Measurements from ENCODE around the gene SVOP.
A peak's percentile ranks its signal among the peaks of the same experiment; 100 is the strongest.
"Not testable (repeated sequence)": the region's sequence is repeated elsewhere in the genome, so short reads cannot be mapped to it uniquely, and the experiment has no call there.

SVOP gene

DNA sequence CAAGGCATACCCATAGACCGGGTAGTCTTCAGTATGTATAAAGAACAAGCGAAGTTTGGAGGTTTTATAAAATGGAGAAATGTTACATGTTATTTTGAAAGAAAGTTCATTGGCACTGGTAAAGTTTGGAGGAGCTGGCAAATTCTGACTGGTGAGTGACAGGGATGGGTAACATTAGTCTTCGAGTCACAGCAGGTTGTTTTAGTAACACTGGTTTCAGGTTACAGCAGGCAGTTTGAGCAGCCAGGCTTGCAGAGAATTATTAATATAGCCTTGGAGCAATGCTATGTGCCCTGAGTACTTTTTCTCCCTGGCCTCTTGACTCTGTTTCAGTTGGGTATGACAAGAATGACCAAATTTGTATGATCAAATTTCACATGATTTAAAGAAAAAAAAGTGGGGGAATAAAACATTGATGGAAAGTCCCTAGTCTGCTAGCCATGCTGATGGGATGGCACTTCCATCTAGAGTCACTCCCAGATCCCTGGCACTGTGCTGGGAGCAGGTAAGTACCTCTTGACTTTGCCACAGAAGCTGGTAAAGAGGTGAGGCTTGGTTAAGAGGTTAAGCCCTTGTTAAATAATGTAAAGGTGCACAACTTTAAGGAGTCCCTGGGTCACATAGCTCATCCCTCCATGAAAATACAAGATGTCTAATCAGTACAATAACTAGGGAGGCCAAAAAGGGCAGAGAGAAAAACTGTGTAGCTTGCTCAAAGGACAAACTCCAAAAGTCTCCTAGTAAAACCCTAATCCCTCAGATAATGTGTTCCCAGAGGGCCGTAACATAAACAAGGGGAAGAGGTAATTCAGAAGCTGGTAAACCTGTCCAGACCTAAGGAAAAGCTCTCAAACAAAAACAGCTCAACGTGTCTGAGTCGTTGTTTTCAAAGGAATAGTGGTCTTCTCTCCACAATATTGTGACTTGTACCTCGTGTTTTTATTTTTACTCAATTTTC lies 12.7 kb upstream of the SVOP start:
- DNase-seq (ENCODE audit: low spot score) = no peak

DNA sequence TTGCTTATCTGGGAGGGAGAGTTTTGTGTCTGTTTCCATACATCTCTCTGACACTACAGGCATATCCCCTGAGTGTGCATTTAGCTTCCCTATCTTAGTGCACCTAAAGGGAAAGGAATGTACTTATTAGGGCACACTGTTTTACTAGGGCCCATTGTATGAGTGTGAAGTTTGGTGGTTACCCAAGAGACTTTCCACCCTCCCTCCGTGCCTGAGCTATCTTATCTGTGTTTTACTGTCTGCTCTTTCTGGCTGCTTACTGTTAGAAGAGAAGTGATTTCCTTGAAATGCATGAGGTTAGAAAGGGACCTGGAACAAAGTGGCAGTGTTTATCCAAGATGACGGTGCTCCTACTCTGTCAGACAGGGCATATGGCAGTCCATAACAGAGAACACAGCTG lies 8.5 kb upstream of the SVOP start:
- no peak for DNase-seq (ENCODE audit: low spot score)

DNA sequence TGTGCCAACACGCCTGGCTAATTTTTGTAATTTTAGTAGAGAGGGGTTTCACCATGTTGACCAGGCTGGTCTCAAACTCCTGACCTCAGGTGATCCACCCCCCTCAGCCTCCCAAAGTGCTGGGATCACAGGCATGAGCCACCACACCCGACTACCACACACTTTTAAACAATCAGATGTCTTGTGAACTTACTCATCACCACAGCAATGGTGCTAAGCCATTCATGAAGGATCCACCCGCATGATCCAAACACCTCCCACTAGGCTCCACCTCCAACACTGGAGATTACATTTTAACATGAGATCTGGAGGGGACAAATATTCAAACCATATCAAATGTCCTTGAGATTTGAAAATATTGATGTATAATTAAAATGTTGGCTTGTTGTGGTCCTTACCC lies 7.8 kb upstream of the SVOP start:
- DNase-seq (ENCODE audit: low spot score) = not testable (repeated sequence)

DNA sequence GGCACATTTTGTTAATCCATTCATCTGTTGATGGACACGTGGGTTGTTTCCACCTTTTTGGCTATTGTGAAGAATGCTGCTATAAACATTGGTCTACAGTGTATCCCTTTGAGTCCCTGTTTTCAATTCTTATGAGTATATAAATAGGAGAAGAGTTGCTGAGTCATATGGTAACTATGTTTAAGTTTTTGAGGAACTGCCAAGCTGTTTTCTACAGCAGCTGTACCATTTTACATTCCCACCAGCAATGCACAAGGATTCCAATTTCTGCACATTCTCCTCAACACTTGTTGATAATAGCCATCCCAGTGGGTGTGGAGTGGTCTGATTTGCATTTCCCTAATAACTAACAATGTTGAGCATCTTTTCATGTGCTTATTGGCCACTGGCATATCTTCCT lies 6.9 kb upstream of the SVOP start:
- DNase-seq (ENCODE audit: low spot score) = no peak

DNA sequence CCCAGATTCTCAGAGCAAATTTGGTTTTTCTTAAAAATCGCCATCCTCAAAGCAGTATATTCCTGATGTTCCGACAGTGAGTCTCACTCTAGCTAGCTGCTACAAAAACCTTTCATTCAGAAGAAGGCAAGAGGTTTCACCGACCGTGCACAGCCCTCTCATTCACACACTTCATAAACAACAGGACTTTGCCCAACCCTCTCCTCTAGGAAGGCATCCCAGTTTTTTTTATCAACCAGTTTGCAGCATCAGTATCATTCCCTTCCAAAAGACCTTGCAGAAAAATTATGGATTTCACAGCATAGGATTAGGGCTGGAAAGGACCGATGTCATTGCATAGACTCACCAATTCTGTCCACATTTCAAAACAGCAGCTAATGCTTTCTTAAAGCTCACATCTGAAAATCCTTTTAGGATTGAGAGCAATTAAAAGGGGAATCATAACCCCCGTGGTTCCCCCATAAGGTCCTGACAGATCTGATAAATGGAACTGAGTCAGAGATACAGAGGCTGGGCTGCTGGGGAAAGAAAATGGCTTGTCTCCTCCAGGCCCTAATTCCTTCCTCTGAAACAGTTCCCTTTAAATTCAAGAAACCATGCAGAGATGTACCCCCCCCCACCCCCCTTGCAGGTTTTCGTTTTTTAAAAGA lies 597 bp downstream of the SVOP start:
- DNase-seq (ENCODE audit: low spot score) = peak; percentile 2

DNA sequence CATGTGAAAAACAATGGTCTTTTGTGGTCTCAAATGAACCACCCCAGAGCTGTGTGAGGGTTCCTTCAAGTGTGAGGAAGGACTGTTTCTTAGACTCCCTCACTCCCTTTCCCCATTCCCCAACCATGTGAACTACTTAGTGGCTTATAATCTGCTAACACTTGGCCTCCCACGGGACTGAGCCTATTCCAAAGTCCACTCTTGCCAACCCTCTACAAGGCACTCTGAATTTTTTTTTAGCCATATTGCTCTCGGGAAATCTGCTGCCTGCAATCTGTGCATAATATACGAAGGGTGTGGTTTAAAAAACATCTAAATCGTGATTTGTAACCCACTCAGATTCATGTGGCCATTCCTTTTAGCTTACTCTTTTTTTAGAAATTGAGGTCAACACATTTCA lies 2.6 kb downstream of the SVOP start:
- peak; percentile 4 for DNase-seq (ENCODE audit: low spot score)

DNA sequence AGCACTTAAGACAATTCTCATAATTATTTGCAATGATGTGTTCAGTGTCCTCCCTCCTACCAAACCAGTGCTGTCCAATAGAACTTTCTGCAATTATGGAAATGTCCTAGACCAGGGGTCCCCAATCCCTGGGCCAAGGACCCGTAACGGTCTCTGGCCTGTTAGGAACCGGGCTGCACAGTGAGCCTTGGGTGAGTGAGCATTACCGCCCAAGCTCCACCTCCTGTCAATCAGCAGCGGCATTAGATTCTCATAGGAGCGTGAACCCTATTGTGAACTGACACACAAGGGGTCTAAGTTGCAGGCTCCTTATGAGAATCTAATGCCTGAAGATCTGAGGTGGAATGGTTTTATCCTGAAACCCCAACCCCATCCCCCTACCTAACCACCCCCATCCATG lies 3.9 kb downstream of the SVOP start:
- no peak for DNase-seq (ENCODE audit: low spot score)

DNA sequence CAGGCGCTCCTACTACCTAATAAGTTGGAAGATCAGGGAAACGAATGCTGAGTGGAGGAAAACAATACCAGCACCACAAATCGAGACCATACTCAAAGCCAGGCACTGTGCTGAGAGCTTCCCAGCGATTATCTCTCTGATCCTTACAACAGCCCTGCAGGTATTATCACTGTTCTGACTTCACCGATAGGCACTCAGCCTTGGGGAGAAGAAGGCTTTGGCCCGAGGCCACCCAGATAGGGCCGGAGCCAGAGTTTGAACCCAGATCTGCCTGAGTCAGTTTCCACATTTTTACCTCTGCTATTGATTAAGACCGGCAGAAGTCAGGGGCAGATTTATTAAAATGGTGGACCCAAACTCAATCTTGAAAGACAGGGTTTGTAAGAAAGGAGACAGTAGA lies 4.9 kb downstream of the SVOP start:
- no peak for DNase-seq (ENCODE audit: low spot score)

DNA sequence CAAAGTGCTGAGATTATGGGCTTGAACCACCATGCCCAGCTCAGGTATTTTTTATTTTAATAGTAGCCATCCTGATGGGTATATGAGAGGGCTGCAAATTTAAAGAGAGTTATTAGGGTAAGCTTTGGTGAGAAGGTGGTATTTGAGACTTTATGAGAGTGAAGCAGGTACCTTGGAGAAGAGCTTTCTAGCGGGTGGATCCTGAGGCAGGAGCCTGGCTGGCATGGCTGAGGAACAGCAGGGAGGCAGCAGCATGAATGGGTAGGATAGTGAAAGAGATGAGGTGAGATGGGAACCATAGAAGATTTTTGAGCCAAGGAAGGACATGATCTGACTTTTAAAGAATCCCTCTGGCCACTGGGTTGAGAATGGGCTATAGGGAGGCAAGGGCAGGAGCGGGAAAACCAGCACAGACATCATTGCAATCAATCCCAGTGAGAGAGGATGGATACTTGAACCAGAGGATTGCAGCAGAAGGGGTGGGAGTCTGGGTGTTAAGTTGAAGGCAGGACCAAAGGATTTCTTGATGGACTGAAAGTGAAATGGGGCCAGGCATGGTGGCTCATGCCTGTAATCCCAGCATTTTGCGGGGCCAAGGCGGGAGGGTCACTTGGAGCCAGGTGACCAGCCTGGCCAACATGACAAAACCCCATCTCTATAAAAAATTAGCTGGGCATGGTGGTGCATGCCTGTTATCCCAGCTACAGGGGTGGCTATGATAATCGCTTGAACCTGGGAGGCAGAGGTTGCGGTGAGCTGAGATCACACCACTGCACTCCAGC lies 5.7 kb downstream of the SVOP start:
- DNase-seq (ENCODE audit: low spot score) = no peak

DNA sequence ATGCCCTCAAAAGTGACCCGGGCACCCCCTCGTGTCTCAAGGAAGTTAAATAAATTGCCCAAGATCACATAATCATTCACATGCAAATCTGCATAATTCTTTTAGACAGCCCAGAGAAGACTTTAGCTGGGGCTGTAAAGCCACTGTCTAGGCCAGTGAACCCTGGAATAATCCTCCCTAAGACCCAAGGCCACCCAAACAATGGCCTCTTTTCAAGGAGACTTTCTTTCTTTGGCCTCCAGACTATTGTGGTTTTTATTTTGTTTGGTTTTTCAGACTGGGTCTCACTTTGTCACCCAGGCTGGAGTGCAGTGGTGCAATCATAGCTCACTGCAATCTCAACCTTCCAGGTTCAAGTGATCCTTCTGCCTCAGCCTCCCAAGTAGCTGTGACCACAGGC lies 10.6 kb downstream of the SVOP start:
- no peak for DNase-seq (ENCODE audit: low spot score)

DNA sequence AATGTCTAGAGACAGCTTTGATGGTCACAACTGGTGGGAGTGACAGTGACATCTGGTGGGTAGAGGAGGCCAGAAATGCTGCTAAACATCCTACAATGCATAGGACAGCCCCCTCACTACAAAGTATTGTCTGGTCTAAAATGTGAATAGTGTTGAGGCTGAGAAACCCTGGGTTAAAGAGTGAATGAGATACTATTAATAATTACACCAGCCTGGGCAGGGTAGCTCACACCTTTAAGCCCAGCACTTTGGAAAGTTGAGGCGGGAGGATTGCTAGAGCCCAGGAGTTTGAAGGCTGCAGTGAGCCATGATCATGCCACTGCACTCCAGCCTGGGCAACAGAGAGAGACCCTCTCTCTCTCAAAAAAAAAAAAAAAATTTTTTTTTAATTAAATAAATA lies 11.1 kb downstream of the SVOP start:
- no peak for DNase-seq (ENCODE audit: low spot score)

DNA sequence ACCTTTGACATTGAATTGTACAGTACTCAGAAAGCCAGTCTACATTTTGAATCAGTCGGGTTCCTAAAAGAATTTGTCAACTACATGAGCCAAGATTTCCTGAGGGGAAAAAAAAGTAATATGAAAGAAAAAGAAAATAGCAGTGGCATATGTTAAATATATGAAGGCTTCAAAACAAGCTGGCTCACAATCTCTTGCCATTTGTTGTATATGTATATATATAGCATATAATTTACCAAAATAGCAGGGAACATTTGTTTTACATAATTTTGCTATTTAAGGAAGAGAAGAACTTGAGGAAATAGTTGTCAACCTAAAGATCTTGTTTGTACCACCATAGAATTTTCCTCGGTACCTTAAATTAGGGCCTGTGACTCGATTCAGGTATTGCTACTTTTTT lies 16.9 kb downstream of the SVOP start:
- DNase-seq (ENCODE audit: low spot score) = no peak

DNA sequence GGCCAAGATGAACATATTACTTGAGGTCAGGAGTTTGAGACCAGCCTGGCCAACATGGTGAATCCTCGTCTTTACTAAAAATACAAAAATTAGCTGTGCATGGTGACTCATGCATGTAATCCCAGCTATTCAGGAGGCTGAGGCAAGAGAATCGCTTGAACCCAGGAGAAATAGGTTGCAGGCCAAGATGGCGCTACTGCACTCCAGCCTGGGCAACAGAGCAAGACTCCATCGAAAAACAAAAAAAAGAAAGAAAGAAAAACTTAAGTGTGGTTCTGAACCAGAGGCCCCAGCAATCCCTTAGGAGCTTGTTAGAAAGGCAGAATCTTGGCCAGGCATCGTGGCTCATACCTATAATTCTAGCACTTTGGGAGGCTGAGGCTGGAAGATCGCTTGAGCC lies 24.5 kb downstream of the SVOP start:
- DNase-seq (ENCODE audit: low spot score) = no peak

DNA sequence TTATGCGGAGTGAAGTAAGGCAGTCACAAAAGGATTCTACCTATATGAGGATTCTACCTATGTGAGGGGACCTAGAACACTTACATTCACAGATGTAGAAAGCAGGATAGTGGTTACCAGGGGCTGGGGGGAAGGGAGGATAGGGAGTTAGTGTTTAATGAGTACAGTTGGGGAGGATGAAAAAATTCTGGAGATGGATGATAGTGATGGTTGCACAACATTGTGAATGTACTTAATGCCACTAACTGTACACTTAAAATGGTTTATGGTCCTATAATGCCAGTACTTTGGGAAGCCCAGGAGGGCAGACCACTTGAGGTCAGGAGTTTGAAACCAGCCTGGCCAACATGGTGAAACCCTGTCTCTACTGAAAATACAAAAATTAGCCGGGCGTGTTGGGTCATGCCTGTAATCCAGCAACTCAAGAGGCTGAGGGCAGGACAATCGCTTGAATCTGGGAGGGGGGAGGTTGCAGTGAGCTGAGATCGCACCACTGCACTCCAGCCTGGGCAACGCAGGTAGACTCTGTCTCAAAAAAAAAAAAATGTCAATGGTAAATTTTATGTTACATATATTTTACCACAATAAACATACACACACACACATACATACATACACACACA lies 25.4 kb downstream of the SVOP start:
- DNase-seq (ENCODE audit: low spot score) = no peak

DNA sequence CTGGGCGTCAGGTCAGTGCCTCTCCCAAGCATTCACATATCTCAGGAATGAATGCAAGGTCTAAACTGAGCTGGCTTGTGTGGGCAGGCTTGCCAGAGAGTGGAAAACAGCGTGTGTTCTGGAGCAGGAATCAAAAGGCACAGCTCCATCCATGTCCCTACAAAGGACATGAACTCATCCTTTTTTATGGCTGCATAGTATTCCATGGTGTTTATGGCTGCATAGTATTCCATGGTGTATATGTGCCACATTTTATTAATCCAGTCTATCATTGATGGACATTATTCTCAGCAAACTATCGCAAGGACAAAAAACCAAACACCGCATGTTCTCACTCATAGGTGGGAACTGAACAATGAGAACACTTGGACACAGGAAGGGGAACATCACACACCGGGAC lies 30.8 kb downstream of the SVOP start:
- not testable (repeated sequence) for DNase-seq (ENCODE audit: low spot score)

DNA sequence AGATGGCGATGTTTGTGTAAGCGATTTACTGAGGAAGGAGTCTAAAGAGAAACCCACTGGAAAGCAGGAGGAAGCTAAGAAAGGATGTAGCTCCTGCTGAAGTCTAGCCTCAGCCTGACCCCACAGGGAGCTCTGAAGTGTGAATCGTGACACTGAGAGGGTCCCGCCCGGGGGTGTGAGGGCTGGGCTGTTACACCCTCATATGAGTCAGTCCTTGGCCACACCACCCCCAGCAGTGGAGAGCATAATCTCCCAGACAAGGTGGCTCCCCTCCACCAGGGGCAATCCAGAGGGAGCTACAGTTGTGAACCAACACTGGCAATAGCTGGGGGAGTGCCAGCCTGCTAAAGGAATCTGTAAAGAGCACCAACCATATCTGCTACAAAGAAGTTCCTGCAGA lies 31.5 kb downstream of the SVOP start:
- DNase-seq (ENCODE audit: low spot score) = no peak

DNA sequence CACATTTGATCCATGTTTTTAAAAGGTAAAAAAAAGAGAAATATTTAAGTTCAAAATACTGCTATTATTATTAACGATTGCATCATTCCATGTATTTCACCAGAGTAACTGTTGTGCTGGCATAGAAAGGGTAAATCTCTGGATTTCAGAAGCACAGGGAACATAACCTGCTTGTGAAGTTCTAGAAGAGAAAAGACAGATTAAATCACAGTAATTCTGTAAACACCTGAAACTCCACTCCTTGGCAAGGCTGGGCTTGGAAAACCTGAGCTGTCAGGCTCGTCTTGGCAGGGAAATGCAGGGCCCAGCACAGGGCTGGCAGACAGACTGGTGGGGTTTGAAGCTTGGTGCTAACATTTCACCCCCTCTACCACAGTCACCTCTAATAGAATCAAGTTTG lies 35.1 kb downstream of the SVOP start:
- DNase-seq (ENCODE audit: low spot score) = no peak

DNA sequence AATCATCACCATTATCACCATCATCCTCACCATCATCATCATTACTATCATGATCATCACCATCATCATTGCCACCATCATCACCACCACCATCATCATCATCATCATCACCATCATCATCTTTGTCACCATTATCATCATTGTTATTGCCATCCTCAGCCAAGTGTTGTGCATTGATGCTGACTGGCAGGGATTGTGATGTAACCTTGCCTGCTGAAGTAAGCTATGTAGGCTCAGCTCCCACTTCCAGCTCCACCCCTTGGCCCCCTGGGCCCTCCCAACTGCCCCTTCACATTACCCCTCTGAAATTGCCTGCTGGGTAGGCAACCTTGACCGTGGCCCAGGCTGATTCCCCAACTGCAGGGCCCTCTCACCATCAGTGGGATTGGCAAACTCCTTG lies 37.6 kb downstream of the SVOP start:
- DNase-seq (ENCODE audit: low spot score) = no peak

DNA sequence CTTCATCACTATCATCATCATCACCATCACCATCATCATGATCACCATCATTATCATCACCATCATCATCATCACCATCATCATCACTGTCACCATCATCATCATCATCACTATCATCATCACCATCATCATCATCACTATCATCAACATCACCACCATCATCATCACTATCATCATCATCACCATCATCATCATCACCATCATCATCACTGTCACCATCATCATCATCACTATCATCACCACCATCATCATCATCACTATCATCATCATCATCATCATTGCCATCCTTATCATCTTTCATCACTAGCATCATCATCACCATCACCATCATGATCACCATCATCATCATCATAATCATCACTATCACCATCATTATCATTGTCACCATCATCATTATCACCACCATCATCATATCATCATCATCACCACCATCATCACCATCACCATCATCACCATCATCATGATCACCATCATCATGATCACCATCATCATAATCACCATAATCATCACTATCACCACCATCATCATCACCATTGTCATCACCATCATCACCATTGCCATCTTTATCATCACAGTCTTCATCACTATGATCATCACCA lies 38.1 kb downstream of the SVOP start:
- DNase-seq (ENCODE audit: low spot score) = no peak

DNA sequence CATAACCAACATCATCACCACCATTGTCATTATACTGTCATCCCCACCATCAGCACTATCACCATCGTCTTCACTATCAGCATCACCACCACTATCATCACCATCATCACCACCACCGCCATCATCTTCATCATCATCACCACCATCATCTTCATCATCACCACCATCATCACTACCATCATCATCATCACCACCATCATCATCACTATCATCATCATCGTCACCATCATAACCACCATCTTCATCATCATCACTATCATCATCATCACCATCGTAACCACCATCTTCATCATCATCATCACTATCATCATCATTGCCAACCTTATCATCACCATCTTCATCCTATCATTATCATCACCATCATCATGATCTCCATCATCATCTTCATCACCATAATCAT lies 39.0 kb downstream of the SVOP start:
- no peak for DNase-seq (ENCODE audit: low spot score)

DNA sequence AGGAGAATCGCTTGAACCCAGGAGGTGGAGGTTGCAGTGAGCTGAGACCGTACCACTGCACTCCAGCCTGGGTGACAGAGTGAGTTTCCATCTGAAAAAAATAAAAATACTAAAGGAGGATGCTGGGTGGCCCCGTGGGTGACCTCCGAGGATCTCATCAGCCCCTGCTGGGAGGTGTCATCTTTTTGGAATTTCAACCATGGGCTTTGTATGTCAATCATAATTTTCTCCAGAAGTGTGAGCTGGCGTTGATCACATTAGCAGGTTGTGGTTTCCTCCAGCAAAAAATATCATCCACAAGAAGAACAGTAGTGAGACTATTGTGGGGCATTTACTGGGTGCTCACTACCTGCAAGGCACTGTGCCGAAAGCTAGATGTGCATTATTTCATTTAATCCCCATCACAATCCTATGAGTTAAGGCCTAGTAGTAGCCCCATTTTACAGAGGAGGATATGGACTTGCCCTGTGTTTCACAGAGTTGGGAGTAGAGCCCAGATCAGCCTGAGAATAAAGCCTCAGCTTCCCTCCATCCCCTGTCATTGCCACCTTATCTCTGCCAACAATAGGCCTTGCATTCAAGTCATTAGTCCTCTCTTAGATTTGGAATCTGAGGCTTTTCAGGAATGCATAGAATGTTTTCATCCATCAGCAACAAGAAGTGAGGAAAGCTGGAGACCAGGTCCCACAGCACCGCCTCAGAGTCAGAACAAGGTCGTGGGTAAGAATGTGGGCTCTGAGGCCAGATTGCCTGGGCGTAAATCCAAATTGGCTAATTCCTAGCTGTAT lies 39.8 kb downstream of the SVOP start:
- no peak for DNase-seq (ENCODE audit: low spot score)

Data from pons (tissue), 1 donor.